CD4-positive, alpha-beta T cell treated with Interferon alpha-2 for 1 hour (primary cell): ENCODE data around the gene PPM1E.
"Not testable (repeated sequence)": the region's sequence is repeated elsewhere in the genome, so short reads cannot be mapped to it uniquely, and the experiment has no call there.

Source experiments
- DNase-seq, 2 donors: peaks; one replicate each; pipeline ENCODE4 v3.0.0-alpha.2; 2020 to 2022

PPM1E gene

GRCh38 chr17:58850106-58850505 is 94.5 kb downstream of the PPM1E start:
- DNase-seq: not testable (repeated sequence)

GRCh38 chr17:58865301-58865700 is 109.6 kb downstream of the PPM1E start:
- no peak for DNase-seq

GRCh38 chr17:58870747-58871146 is 115.1 kb downstream of the PPM1E start:
- no peak for DNase-seq

- no peak for DNase-seq
These were observed 118.3 kb downstream of the PPM1E start for GRCh38 chr17:58873926-58874325.

- DNase-seq: no peak
These were observed 119.6 kb downstream of the PPM1E start for GRCh38 chr17:58875261-58875660.

- no peak for DNase-seq
These were observed 128.5 kb downstream of the PPM1E start for GRCh38 chr17:58884161-58884560.

- DNase-seq: no peak
These were observed 130.9 kb downstream of the PPM1E start for GRCh38 chr17:58886514-58886913.

- DNase-seq: no peak
These were observed 134.3 kb downstream of the PPM1E start for GRCh38 chr17:58889928-58890327.

GRCh38 chr17:58899191-58899590 is 143.5 kb downstream of the PPM1E start:
- DNase-seq: no peak

- no peak for DNase-seq
These were observed 146.7 kb downstream of the PPM1E start for GRCh38 chr17:58902322-58902721.

GRCh38 chr17:58911741-58912343 is 156.2 kb downstream of the PPM1E start:
- no peak for DNase-seq

- no peak for DNase-seq
These were observed 157.9 kb downstream of the PPM1E start for GRCh38 chr17:58913552-58913951.

GRCh38 chr17:58913971-58914769 is 158.5 kb downstream of the PPM1E start:
- no peak for DNase-seq

GRCh38 chr17:58917228-58917627 is 161.6 kb downstream of the PPM1E start:
- no peak for DNase-seq

- DNase-seq: no peak
These were observed 162.4 kb downstream of the PPM1E start for GRCh38 chr17:58918072-58918471.

GRCh38 chr17:58918884-58919283 is 163.2 kb downstream of the PPM1E start:
- no peak for DNase-seq

GRCh38 chr17:58920773-58921172 is 165.1 kb downstream of the PPM1E start:
- DNase-seq: no peak

GRCh38 chr17:58932956-58933355 is 177.3 kb downstream of the PPM1E start:
- DNase-seq: no peak

- no peak for DNase-seq
These were observed 180.6 kb downstream of the PPM1E start for GRCh38 chr17:58936295-58936694.

- DNase-seq: no peak
These were observed 188.5 kb downstream of the PPM1E start for GRCh38 chr17:58944166-58944565.

- DNase-seq: no peak
These were observed 191.8 kb downstream of the PPM1E start for GRCh38 chr17:58947411-58947810.

GRCh38 chr17:58947824-58948223 is 192.2 kb downstream of the PPM1E start:
- DNase-seq: no peak

GRCh38 chr17:58954358-58954757 is 198.7 kb downstream of the PPM1E start:
- DNase-seq: not testable (repeated sequence)

- no peak for DNase-seq
These were observed 201.5 kb downstream of the PPM1E start for GRCh38 chr17:58956997-58957724.
